Measurements from ENCODE around the gene SPEN. TPM values are rescaled to one million over a fixed set of nuclear protein-coding genes. Genes with fewer than 3 reads are reported as not detected.

Gene SPEN
- total and polyA plus RNA-seq, 2 of the 13 experiments (the other 11 are each of a cell fraction or from before 2014, with no cell fraction given): 4.8 to 14.0 TPM

GRCh38 chr1:15799928-15800835, 47.3 kb upstream of the SPEN start (continued):
- peak; percentile 20; the same call in 1 of the 2 replicates for TF ChIP-seq AKNA (CRISPR knock-in tag; IDR thresholded peaks at IDR 0.05; ENCODE audit: borderline replicate concordance)
- TF ChIP-seq HNRNPH1 (optimal IDR thresholded peaks at IDR 0.05; ENCODE audit: low read depth, low read length): no peak
- no peak for TF ChIP-seq NKX3-1 (CRISPR knock-in tag; IDR thresholded peaks at IDR 0.05)
- peak; percentile 42 for TF ChIP-seq ZFY (CRISPR knock-in tag; IDR thresholded peaks at IDR 0.05)
- TF ChIP-seq, protein P1, sequence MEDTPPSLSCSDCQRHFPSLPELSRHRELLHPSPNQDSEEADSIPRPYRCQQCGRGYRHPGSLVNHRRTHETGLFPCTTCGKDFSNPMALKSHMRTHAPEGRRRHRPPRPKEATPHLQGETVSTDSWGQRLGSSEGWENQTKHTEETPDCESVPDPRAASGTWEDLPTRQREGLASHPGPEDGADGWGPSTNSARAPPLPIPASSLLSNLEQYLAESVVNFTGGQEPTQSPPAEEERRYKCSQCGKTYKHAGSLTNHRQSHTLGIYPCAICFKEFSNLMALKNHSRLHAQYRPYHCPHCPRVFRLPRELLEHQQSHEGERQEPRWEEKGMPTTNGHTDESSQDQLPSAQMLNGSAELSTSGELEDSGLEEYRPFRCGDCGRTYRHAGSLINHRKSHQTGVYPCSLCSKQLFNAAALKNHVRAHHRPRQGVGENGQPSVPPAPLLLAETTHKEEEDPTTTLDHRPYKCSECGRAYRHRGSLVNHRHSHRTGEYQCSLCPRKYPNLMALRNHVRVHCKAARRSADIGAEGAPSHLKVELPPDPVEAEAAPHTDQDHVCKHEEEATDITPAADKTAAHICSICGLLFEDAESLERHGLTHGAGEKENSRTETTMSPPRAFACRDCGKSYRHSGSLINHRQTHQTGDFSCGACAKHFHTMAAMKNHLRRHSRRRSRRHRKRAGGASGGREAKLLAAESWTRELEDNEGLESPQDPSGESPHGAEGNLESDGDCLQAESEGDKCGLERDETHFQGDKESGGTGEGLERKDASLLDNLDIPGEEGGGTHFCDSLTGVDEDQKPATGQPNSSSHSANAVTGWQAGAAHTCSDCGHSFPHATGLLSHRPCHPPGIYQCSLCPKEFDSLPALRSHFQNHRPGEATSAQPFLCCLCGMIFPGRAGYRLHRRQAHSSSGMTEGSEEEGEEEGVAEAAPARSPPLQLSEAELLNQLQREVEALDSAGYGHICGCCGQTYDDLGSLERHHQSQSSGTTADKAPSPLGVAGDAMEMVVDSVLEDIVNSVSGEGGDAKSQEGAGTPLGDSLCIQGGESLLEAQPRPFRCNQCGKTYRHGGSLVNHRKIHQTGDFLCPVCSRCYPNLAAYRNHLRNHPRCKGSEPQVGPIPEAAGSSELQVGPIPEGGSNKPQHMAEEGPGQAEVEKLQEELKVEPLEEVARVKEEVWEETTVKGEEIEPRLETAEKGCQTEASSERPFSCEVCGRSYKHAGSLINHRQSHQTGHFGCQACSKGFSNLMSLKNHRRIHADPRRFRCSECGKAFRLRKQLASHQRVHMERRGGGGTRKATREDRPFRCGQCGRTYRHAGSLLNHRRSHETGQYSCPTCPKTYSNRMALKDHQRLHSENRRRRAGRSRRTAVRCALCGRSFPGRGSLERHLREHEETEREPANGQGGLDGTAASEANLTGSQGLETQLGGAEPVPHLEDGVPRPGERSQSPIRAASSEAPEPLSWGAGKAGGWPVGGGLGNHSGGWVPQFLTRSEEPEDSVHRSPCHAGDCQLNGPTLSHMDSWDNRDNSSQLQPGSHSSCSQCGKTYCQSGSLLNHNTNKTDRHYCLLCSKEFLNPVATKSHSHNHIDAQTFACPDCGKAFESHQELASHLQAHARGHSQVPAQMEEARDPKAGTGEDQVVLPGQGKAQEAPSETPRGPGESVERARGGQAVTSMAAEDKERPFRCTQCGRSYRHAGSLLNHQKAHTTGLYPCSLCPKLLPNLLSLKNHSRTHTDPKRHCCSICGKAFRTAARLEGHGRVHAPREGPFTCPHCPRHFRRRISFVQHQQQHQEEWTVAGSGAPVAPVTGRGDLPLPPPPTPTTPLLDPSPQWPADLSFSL (CRISPR knock-in tag; IDR thresholded peaks at IDR 0.05): no peak
- TF ChIP-seq TRIM24 (CRISPR knock-in tag; IDR thresholded peaks at IDR 0.05): no peak
- TF ChIP-seq FOXO1 (CRISPR knock-in tag; IDR thresholded peaks at IDR 0.05): no peak; the same call in 1 of the 2 replicates
- TF ChIP-seq TMF1 (CRISPR knock-in tag; IDR thresholded peaks at IDR 0.05; ENCODE audit: low read depth): no peak
- TF ChIP-seq ZNF253 (CRISPR knock-in tag; IDR thresholded peaks at IDR 0.05; ENCODE audit: borderline replicate concordance): no peak
- TF ChIP-seq MIXL1 (CRISPR knock-in tag; IDR thresholded peaks at IDR 0.05): peak; percentile 32; the same call in 1 of the 2 replicates
- TF ChIP-seq ZBTB4 (CRISPR knock-in tag; IDR thresholded peaks at IDR 0.05; ENCODE audit: borderline replicate concordance): no peak
- peak; percentile 84 for TF ChIP-seq GFI1 (CRISPR knock-in tag; IDR thresholded peaks at IDR 0.05; ENCODE audit: borderline replicate concordance)
- no peak for TF ChIP-seq ZNF224 (CRISPR knock-in tag; IDR thresholded peaks at IDR 0.05)
